ENCODE data around the gene RNF208.
A peak's percentile ranks its signal among the peaks of the same experiment; 100 is the strongest.

The RNF208 gene

GRCh38 chr9:137188086-137188489 lies 34.0 kb downstream of the RNF208 start:
- peak overlapping the region; percentile 99 for H3K27ac ChIP-seq
- no peak for TF ChIP-seq ZFX (IDR thresholded peaks at IDR 0.05; ENCODE audit: borderline replicate concordance)
- TF ChIP-seq, protein P1, sequence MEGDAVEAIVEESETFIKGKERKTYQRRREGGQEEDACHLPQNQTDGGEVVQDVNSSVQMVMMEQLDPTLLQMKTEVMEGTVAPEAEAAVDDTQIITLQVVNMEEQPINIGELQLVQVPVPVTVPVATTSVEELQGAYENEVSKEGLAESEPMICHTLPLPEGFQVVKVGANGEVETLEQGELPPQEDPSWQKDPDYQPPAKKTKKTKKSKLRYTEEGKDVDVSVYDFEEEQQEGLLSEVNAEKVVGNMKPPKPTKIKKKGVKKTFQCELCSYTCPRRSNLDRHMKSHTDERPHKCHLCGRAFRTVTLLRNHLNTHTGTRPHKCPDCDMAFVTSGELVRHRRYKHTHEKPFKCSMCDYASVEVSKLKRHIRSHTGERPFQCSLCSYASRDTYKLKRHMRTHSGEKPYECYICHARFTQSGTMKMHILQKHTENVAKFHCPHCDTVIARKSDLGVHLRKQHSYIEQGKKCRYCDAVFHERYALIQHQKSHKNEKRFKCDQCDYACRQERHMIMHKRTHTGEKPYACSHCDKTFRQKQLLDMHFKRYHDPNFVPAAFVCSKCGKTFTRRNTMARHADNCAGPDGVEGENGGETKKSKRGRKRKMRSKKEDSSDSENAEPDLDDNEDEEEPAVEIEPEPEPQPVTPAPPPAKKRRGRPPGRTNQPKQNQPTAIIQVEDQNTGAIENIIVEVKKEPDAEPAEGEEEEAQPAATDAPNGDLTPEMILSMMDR (IDR thresholded peaks at IDR 0.05) = no peak

DNA sequence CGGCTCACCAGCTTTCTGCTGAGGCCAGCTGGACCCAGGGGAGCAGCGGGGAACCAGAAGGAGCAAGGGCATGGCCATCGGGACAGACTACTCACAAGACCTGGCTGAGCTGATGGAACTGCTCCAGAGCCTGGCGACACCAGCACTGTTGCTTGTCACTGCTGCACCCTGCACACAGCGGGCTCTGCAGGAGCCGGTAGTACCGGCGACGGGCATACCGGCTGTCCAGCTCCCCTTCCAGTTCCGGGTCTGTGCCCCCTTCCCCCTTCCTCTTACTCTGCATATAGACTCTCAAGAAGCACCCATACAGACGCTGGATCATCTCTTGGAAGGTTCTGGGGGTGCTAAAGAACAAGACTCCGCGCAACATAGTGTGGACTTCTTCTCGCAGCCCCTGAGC lies 34.7 kb downstream of the RNF208 start:
- no peak overlapping the region for H3K27ac ChIP-seq
- TF ChIP-seq, protein P1 (IDR thresholded peaks at IDR 0.05) = no peak
- TF ChIP-seq ZFX (IDR thresholded peaks at IDR 0.05; ENCODE audit: borderline replicate concordance) = no peak

DNA sequence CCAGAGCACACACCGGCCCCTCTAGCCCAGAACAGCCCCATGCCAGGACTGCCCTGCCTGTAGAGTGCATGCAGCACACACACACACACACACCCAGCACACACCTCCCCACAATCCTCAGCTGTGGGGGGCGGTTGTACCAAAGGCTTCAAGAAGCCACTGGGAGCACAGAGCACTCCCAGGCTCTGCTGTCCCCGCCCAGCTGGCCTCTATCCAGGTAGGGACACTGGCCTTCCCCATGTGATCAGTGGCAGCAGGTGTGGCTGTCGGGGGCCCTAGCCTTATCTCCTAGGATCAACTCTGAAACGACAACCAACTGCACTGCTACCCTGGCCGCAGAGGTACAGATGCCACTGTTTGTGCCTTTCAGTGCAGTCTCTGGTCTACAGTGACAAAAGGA lies 35.7 kb downstream of the RNF208 start:
- no peak for TF ChIP-seq ZFX (IDR thresholded peaks at IDR 0.05; ENCODE audit: borderline replicate concordance)
- TF ChIP-seq, protein P1 (IDR thresholded peaks at IDR 0.05) = no peak
- H3K27ac ChIP-seq = no peak overlapping the region

- TF ChIP-seq, protein P1 (IDR thresholded peaks at IDR 0.05) = no peak
- no peak for TF ChIP-seq ZFX (IDR thresholded peaks at IDR 0.05; ENCODE audit: borderline replicate concordance)
- H3K27ac ChIP-seq = no peak overlapping the region
Observed at GRCh38 chr9:137185921-137186320, 36.1 kb downstream of the RNF208 start.

GRCh38 chr9:137184881-137185660 lies 37.0 kb downstream of the RNF208 start:
- TF ChIP-seq ZFX (IDR thresholded peaks at IDR 0.05; ENCODE audit: borderline replicate concordance) = no peak
- TF ChIP-seq, protein P1 (IDR thresholded peaks at IDR 0.05) = no peak
- H3K27ac ChIP-seq = no peak overlapping the region

GRCh38 chr9:137183980-137184595 lies 38.0 kb downstream of the RNF208 start:
- no peak overlapping the region for H3K27ac ChIP-seq
- TF ChIP-seq, protein P1 (IDR thresholded peaks at IDR 0.05) = no peak
- no peak for TF ChIP-seq ZFX (IDR thresholded peaks at IDR 0.05; ENCODE audit: borderline replicate concordance)

DNA sequence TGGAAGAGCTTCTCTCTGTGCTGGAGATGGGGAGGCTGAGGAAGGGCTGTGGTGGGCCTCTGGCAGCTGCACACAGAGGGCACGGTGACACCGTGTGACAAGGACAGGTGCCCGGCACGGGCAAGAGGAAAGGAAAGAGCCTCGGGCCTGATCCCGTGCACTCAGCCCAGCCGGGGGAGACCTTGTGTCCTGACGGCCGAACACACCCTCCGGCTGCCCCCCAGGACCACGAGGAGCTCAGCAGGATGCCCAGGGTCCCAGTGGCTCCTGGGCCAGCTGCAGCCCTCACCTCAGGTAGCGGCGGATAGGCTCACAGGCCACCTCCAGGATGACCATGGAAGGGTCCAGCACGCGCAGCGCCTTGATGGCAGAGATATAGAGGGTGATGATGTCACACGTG lies 39.2 kb downstream of the RNF208 start:
- H3K27ac ChIP-seq = no peak overlapping the region
- TF ChIP-seq, protein P1 (IDR thresholded peaks at IDR 0.05) = no peak
- TF ChIP-seq ZFX (IDR thresholded peaks at IDR 0.05; ENCODE audit: borderline replicate concordance) = no peak

Data from 22Rv1 (cell line).